ENCODE data around the gene ACACB. TPM values are rescaled to one million over a fixed set of nuclear protein-coding genes. Genes with fewer than 3 reads are reported as not detected.

Gene ACACB
- total RNA-seq, 1 donor from 2014 or later: 10.5 TPM

GRCh38 chr12:109294286-109294796 lies 178.0 kb downstream of the ACACB start:
- DNase-seq (ENCODE audit: low read depth): no peak

GRCh38 chr12:109295764-109296425 lies 179.5 kb downstream of the ACACB start:
- DNase-seq (ENCODE audit: low read depth): no peak

GRCh38 chr12:109296431-109296830 lies 180.0 kb downstream of the ACACB start:
- no peak for DNase-seq (ENCODE audit: low read depth)

- no peak for DNase-seq (ENCODE audit: low read depth)
Observed at GRCh38 chr12:109299849-109300248, 183.5 kb downstream of the ACACB start.

GRCh38 chr12:109301643-109302168 lies 185.3 kb downstream of the ACACB start:
- no peak for DNase-seq (ENCODE audit: low read depth)

GRCh38 chr12:109302358-109302757 lies 186.0 kb downstream of the ACACB start:
- DNase-seq (ENCODE audit: low read depth): no peak

- DNase-seq (ENCODE audit: low read depth): no peak
Observed at GRCh38 chr12:109302770-109303169, 186.4 kb downstream of the ACACB start.

- no peak for DNase-seq (ENCODE audit: low read depth)
Observed at GRCh38 chr12:109304485-109304884, 188.1 kb downstream of the ACACB start.

- DNase-seq (ENCODE audit: low read depth): no peak
Observed at GRCh38 chr12:109305547-109305946, 189.2 kb downstream of the ACACB start.

GRCh38 chr12:109307051-109307450 lies 190.7 kb downstream of the ACACB start:
- DNase-seq (ENCODE audit: low read depth): no peak

GRCh38 chr12:109308534-109309380 lies 192.4 kb downstream of the ACACB start, which contains the start of gene FOXN4:
Gene FOXN4, minus strand, starts transcription at chr12:109309284. Its CDS starts 963 bp downstream, at chr12:109308321.
- no peak for DNase-seq (ENCODE audit: low read depth)

- DNase-seq (ENCODE audit: low read depth): no peak
Observed at GRCh38 chr12:109309381-109310246, 193.2 kb downstream of the ACACB start.

- no peak for DNase-seq (ENCODE audit: low read depth)
Observed at GRCh38 chr12:109310247-109311125, 194.1 kb downstream of the ACACB start.

Other genes starting within 250 kb of the ACACB start
- gene DAO, start 236.5 kb upstream of the ACACB start, total RNA-seq: not detected in 2 replicates
- under 0.01 and 0.03 TPM in 2 replicates for gene SVOP, start 95.5 kb upstream of the ACACB start, total RNA-seq
- gene USP30, start 64.0 kb upstream of the ACACB start, total RNA-seq: 14.0 and 16.2 TPM in 2 replicates
- 9.3 and 16.1 TPM in 2 replicates for gene ALKBH2, start 23.1 kb upstream of the ACACB start, total RNA-seq
- 29.8 and 36.0 TPM in 2 replicates for gene UNG, start 19.0 kb upstream of the ACACB start, total RNA-seq
- not detected in 2 replicates for gene FOXN4, start 192.7 kb downstream of the ACACB start, total RNA-seq
- not detected in 2 replicates for gene MYO1H, start 231.3 kb downstream of the ACACB start, total RNA-seq

Measured in myocyte (in vitro differentiated cells).